Activated naive CD8-positive, alpha-beta T cell treated with anti-CD3 and anti-CD28 coated beads, Interleukin-2, amount 10 ng/mL, durations not matched to agents 7 days and 5 days (primary cell): ENCODE measurements around the gene KIF18B. TPM values are rescaled to one million over a fixed set of nuclear protein-coding genes. Genes with fewer than 3 reads are reported as not detected.

Source experiments
- ATAC-seq: fragments of 150-1000 bp; cut with Tn5 transposase; one replicate; pipeline ENCODE4 v1.10.0; 2021; ENCODE audit warnings: low read depth, moderate library complexity
- POLR2A ChIA-PET: fragments of 350-600 bp; sonication (Branson Sonifier 250); formaldehyde crosslinking; loops from one replicate; lab custom pipeline; 2021; ENCODE audit warnings: antibody characterized with exemption; lab: Charles Lee
- DNase-seq: peaks from one replicate; pipeline ENCODE4 v3.0.0; 2021
- H3K27ac Mint-ChIP-seq: one replicate; pipeline ENCODE4 v1.8.0; 2022; ENCODE audit warnings: mild to moderate bottlenecking, mixed read lengths
- H3K27me3 Mint-ChIP-seq: one replicate; pipeline ENCODE4 v1.8.0; 2022; ENCODE audit warnings: mild to moderate bottlenecking, moderate library complexity, mixed read lengths
- H3K36me3 Mint-ChIP-seq: one replicate; pipeline ENCODE4 v1.8.0; 2021; ENCODE audit warnings: mild to moderate bottlenecking, mixed read lengths
- H3K4me1 Mint-ChIP-seq: one replicate; pipeline ENCODE4 v1.8.0; 2021; ENCODE audit warnings: mixed read lengths
- H3K4me3 Mint-ChIP-seq: one replicate; pipeline ENCODE4 v1.8.0; 2022; ENCODE audit warnings: mild to moderate bottlenecking, moderate library complexity, mixed read lengths
- H3K9me3 Mint-ChIP-seq: one replicate; pipeline ENCODE4 v1.8.0; 2021; ENCODE audit warnings: mixed read lengths
- total RNA-seq, 2 experiments: library from RNA; stranded (reverse); gene quantifications; one replicate each; pipeline ENCODE4 v1.2.3, GENCODE V29; 2021

KIF18B gene
- total RNA-seq, 2 experiments from 2014 or later, result 66.7 to 70.5 TPM

DNA sequence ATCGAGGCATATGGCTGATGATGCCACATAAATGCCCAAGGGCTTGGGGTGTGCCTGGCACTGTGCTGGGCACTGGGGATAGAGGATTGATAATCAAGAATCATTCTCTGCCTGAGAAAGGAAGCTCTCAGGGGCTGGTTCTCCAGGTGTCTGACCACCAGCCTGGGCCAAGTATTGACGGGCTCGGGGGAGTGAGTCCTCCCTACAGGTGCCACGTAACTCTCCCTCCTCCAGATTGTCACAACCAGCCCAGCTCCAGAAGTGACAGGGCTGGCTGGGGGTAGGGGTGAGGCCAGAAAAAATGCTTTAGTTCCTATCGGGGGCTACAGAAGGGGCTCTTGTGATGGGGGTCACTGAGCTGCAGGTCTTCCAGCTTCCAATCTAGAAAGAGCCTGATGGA is 31.2 kb upstream of the KIF18B start:
- POLR2A ChIA-PET, result interaction anchor here (0.7 kb wide), 1 partner anchor 34 kb away, joined by 5 read pairs; no protein-coding TSS in a partner anchor
- H3K4me1 Mint-ChIP-seq, result no peaks in the 10 kb centered on the region
- H3K27me3 Mint-ChIP-seq, result peaks cover 40% of the 10 kb centered on the region
- peaks cover 2% of the 10 kb centered on the region for H3K36me3 Mint-ChIP-seq
- no peak overlapping the region for H3K27ac Mint-ChIP-seq
- ATAC-seq (no peak), DNase-seq (no peak)
- H3K9me3 Mint-ChIP-seq, result no peaks in the 10 kb centered on the region
- H3K4me3 Mint-ChIP-seq, result no peak overlapping the region

DNA sequence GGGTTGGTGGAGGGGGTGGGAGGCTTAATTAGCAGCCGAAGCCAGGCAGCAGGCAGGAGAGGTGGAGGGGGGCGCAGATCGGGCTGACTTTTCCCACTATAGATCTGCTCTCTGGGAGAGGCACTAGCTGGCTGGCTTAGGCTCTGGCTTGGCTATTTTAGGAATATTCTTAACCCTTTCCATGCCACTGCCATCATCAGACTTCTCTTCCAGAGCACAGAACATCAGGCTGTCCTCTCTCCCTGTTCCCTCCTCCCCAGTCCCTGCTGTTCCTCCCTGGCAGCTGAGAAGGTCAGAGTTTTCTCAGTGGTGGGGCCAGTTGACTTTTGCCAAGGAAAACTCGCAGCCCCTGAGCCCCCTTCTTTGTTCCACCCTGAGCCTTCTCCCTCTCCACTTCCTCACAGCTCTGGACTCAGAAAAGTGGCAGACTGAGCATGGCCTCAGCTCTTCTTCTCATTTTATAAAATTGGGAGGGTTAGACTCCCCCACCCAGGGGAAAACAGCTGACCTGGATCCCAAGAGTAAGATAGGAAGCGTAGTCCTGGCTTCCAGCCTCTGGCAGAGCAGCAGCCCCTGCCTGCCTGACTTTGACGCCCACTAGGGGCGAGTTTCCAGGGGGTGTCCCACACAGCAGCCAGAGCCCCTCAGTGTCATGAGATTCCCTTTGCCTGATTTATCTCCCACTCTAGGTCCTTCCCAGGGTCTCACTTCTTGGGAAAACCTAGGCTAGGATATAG is 30.4 kb upstream of the KIF18B start:
- peaks cover 2% of the 10 kb centered on the region for H3K36me3 Mint-ChIP-seq
- peaks cover 43% of the 10 kb centered on the region for H3K27me3 Mint-ChIP-seq
- no peak for ATAC-seq
- no peak for DNase-seq
- POLR2A ChIA-PET, result interaction anchor here (1.2 to 1.3 kb wide), 2 partner anchors 16 to 18 kb away, joined by 3 read pairs; no protein-coding TSS in a partner anchor
- H3K4me1 Mint-ChIP-seq, result no peaks in the 10 kb centered on the region
- no peak overlapping the region for H3K4me3 Mint-ChIP-seq
- H3K27ac Mint-ChIP-seq, result no peak overlapping the region
- H3K9me3 Mint-ChIP-seq, result no peaks in the 10 kb centered on the region

DNA sequence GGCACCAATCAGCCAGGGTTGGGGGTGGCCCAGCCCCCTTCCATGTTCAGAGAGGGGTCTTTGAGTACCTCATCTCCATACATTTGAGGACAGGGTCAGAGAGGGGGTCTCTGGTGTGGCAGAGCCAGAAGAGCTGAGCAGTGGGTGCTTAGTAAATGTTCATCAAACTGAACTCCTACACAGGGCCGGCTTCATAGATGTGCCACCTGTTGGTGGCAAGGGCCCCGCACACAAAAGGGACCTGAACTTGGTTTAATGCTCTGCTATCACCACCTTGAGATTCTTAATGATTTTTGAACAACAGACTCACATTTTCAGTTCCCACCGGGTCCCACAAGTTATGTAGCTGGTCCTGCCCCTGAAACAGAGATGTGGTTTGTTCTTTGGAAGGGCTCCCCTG is 29.5 kb upstream of the KIF18B start:
- peaks cover 49% of the 10 kb centered on the region for H3K27me3 Mint-ChIP-seq
- H3K4me3 Mint-ChIP-seq, result no peak overlapping the region
- ATAC-seq (peak; percentile 32), DNase-seq (no peak)
- peaks cover 2% of the 10 kb centered on the region for H3K4me1 Mint-ChIP-seq
- no peaks in the 10 kb centered on the region for H3K36me3 Mint-ChIP-seq
- no peaks in the 10 kb centered on the region for H3K9me3 Mint-ChIP-seq
- POLR2A ChIA-PET, result interaction anchor here (0.6 to 1.3 kb wide), 3 partner anchors 17 to 71 kb away, joined by 3 read pairs; no protein-coding TSS in a partner anchor
- H3K27ac Mint-ChIP-seq, result no peak overlapping the region

DNA sequence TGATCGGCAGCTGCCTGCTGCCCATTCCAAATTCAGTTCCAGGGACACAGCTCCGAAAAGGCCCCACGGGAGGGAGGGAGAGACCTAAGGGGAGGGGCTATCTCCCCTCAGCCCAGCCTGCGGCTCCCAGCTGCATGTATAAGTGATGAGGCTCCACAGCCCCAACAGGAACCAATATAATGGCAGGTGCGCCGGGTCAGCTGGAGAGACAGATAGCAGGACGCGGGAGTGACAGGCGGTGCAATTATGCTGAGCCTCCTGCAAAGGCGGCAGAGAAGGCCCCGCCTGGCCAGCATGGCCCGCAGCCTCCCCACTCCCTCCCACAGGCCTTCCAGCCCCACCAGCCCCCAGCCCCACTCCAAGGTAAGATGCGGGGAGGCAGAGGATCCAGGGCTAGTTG is 28.6 kb upstream of the KIF18B start:
- POLR2A ChIA-PET, result interaction anchor here (0.6 kb wide), 1 partner anchor 71 kb away, joined by 3 read pairs; no protein-coding TSS in a partner anchor
- Mint-ChIP-seq H3K36me3 (no peaks in the 10 kb centered on the region), H3K27ac (no peak overlapping the region), H3K4me1 (peaks cover 3% of the 10 kb centered on the region), H3K4me3 (no peak overlapping the region), H3K27me3 (peaks cover 54% of the 10 kb centered on the region), H3K9me3 (no peaks in the 10 kb centered on the region)
- ATAC-seq, result no peak
- no peak for DNase-seq

DNA sequence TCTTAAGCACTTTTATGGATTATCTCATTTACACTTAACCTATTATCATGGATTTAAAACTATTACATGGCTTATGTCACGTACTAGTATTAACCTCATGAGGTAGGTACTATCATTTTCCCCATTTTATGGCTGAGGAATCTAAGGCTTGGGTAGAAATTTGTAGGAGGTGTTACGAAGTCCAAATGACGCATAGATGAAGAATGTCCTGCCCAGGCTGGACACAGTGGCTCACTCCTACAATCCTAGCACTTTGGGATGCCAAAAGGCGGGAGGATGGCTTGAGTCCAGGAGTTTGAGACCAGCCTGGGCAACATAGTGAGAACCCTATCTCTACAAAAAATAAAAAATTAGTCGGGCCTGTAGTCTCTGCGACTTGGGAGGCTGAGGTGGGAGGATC is 25.4 kb upstream of the KIF18B start:
- ATAC-seq (no peak), DNase-seq (no peak)
- Mint-ChIP-seq H3K4me3 (no peak overlapping the region), H3K36me3 (no peaks in the 10 kb centered on the region), H3K9me3 (no peaks in the 10 kb centered on the region), H3K27me3 (peaks cover 68% of the 10 kb centered on the region), H3K4me1 (peaks cover 12% of the 10 kb centered on the region), H3K27ac (no peak overlapping the region)
- POLR2A ChIA-PET, result no interaction called here

DNA sequence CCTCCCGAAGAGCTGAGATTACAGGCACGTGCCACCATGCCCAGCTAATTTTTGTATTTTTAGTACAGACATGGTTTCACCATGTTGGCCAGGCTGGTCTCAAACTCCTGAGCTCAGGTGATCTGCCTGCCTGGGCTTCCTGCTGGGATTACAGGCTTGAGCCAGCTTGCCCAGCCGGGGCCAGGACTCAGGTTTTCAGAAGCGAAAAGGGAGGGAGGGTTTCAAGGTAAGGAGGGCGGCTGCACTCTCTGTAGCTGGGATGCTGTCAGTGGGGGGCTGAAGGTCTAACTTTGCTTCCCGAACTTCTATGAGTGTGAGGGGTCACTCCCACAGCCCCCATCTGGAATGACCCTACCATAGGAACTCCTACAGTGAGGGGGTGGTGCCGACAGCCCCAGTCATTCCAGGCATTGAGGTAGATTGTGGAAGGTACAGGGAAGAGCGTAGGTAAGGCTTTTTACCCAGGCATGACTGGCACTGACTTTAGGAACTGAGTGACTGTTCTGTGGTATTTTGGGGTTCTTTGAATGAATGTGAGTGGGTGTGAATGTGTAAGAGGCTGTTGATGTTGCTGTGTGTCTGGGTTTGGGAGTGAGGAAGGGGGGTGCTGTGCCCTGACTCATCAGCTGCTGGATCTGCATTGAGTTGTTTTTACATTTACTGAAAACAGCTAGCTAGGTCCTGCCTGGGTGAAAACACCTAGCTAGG is 24.4 kb upstream of the KIF18B start:
- DNase-seq (no peak), ATAC-seq (no peak)
- no peak overlapping the region for H3K27ac Mint-ChIP-seq
- H3K9me3 Mint-ChIP-seq, result no peaks in the 10 kb centered on the region
- H3K4me1 Mint-ChIP-seq, result peaks cover 13% of the 10 kb centered on the region
- H3K4me3 Mint-ChIP-seq, result no peak overlapping the region
- peaks cover 67% of the 10 kb centered on the region for H3K27me3 Mint-ChIP-seq
- POLR2A ChIA-PET, result interaction anchor here (1.6 kb wide), 1 partner anchor 16 kb away, joined by 4 read pairs; no protein-coding TSS in a partner anchor
- no peaks in the 10 kb centered on the region for H3K36me3 Mint-ChIP-seq

DNA sequence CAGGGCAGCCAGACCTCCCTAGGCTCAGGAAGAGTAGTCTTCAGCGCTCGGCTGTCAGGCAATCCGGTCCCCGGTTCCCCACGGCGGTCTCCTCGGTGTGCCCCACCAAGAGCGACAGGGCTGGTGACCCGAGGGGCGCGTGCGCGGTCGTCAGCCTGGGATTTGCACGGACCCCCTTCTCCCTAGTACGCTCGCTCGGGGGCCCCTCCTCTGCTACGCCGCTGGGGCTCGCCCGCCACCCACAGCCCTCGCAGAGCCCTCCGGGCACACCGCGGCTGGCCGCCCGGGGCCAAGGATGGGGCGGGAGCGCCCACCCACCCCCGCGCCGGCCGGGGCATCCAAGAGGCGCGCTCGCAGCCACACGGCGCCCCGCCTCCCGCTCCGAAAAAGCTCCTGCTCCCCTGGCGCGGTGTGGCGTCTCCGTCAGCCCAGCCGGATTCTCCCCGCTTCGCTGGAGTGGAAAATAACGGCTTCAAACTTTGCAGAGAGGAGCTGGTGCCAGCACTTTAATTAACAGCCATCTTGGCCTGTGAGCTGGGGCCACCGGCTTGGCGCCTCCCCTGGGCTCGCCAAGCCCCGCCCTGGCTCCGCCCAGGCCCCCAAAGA is 22.7 kb upstream of the KIF18B start:
- peak; percentile 46 for DNase-seq
- POLR2A ChIA-PET, result interaction anchor here (0.5 to 1.6 kb wide), 2 partner anchors 17 to 240 kb away, joined by 3 to 4 read pairs; no protein-coding TSS in a partner anchor

DNA sequence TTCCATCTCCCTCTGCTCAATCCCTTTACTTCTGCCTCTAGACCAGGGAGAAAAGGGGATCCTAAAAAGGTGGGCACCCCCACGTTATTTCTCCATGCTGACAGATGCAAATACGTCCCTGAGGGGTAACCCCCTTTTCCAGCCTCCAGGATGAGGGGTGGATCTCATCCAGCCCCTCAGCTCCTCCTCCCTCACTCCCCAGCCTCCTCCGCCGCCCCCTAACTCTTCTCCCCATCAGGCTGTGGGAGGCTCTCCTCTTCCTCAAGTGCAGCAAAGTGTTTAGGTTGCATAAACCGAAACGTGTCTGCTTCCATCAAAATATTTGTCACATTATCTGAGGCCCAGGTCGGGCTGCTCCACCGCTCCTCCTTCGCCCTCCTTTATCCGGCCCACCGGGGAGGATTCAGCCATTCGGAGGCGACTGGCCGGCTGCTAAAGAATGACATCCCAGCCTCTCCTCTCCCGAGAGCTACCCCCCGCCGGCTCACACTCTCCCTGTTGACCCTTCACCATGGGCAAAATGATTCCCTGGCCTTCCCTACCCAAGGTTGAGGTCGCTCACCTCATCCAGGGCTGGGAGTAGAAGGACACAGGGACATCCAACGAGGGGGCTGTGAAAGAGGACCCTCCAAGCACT is 21.7 kb upstream of the KIF18B start:
- Mint-ChIP-seq H3K27me3 (peaks cover 79% of the 10 kb centered on the region), H3K4me3 (peak overlapping the region; percentile 80), H3K36me3 (no peaks in the 10 kb centered on the region), H3K4me1 (peaks cover 16% of the 10 kb centered on the region), H3K9me3 (no peaks in the 10 kb centered on the region), H3K27ac (no peak overlapping the region)
- no peak for ATAC-seq
- DNase-seq, result no peak
- POLR2A ChIA-PET, result interaction anchor here (0.9 to 1.4 kb wide), 3 partner anchors 22 to 179 kb away, joined by 3 to 6 read pairs (median 3); partner anchors contain the start of genes HEXIM1, KIF18B and NMT1

More for the DNA sequence above, 22.7 kb upstream of the KIF18B start:
- H3K9me3 Mint-ChIP-seq, result no peaks in the 10 kb centered on the region
- H3K4me3 Mint-ChIP-seq, result peak overlapping the region; percentile 58
- no peak for ATAC-seq
- H3K4me1 Mint-ChIP-seq, result peaks cover 16% of the 10 kb centered on the region
- no peak overlapping the region for H3K27ac Mint-ChIP-seq
- no peaks in the 10 kb centered on the region for H3K36me3 Mint-ChIP-seq
- peaks cover 70% of the 10 kb centered on the region for H3K27me3 Mint-ChIP-seq

DNA sequence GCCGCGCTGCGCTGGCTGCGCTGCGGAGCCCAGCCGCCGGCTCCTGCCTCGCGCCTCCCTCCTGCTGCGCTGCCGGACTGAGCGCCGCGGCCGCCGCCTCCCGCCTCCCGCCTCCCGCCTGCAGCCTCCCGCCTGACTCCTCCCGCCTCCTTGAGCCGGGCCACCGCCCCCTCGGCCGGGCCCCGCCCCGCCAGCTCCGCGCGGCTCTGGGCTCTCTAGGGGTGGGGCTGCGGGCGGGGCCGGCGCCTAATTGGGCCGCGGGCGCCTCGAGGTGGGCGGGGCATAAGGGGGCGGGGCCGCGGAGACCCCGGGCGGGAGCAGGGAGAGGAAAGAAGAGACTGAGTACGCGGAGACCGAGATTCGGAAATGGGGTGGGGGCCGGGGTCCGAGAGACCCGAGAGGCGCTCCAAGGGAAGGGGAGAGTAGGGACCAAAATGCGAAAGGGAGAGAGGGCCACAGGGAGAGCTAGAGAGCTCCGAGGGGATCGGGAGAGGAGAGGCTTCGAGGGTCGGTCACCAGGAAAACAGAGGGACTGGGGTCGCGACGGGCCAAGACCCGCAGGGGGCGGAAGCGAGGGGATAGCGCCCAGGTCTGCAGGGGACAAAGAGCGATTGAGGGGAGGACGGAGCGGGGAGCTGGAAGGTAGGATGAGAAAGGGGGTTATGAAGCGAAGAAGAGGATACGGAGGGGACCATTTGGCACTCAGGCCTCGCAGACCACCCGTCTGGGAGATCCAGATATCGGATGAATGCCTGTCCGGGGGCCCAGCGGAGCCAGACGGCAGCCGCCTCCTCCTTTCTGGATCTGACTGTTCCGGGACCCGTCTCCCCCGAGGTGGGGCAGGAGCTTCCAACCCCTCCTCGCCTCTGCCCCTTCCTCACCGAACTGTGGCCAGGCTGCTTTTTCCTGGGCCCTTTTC is 20.9 kb upstream of the KIF18B start, which contains the start of gene C1QL1:
Gene C1QL1, minus strand, starts transcription at position 79 of the 919 bp plus-strand sequence. CDS start 255 bp downstream, outside the sequence.
- Mint-ChIP-seq H3K27ac (no peak within 1 kb of the TSS), H3K4me3 (peak within 1 kb of the TSS; percentile 80), H3K27me3 (peaks cover 77% of the 10 kb centered on the region), H3K4me1 (peaks cover 16% of the 10 kb centered on the region), H3K36me3 (no peaks in the 10 kb centered on the region), H3K9me3 (no peaks in the 10 kb centered on the region)
- POLR2A ChIA-PET, result interaction anchor here (0.5 to 1.4 kb wide), 5 partner anchors 21 to 624 kb away, joined by 3 to 6 read pairs (median 3); partner anchors contain the start of genes HEXIM1, HEXIM2, KIF18B and NMT1
- ATAC-seq (peak; percentile 97), DNase-seq (peak; percentile 92)

DNA sequence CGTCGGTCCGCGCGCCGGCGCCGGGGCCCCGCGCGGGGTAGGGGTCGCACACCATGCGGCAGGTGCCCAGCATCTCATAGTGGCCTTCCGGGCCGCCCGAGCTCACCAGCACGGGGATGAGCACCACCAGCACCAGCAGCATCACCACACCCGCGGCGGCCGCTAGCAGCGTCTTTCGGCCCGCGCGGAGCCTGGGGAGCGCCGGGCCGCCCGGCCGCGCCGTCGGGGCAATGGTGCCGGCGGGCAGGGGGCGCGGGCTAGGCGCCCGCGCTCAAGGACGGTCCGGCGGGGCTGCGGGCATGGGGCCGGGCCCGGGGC is 20.3 kb upstream of the KIF18B start:
- DNase-seq (no peak), ATAC-seq (peak; percentile 6)
- Mint-ChIP-seq H3K27me3 (peaks cover 82% of the 10 kb centered on the region), H3K4me3 (no peak overlapping the region), H3K9me3 (no peaks in the 10 kb centered on the region), H3K4me1 (peaks cover 16% of the 10 kb centered on the region), H3K27ac (no peak overlapping the region), H3K36me3 (no peaks in the 10 kb centered on the region)
- POLR2A ChIA-PET, result interaction anchor here (0.5 to 1.4 kb wide), 4 partner anchors 21 to 624 kb away, joined by 3 to 6 read pairs (median 3); partner anchors contain the start of genes HEXIM1, HEXIM2 and KIF18B

DNA sequence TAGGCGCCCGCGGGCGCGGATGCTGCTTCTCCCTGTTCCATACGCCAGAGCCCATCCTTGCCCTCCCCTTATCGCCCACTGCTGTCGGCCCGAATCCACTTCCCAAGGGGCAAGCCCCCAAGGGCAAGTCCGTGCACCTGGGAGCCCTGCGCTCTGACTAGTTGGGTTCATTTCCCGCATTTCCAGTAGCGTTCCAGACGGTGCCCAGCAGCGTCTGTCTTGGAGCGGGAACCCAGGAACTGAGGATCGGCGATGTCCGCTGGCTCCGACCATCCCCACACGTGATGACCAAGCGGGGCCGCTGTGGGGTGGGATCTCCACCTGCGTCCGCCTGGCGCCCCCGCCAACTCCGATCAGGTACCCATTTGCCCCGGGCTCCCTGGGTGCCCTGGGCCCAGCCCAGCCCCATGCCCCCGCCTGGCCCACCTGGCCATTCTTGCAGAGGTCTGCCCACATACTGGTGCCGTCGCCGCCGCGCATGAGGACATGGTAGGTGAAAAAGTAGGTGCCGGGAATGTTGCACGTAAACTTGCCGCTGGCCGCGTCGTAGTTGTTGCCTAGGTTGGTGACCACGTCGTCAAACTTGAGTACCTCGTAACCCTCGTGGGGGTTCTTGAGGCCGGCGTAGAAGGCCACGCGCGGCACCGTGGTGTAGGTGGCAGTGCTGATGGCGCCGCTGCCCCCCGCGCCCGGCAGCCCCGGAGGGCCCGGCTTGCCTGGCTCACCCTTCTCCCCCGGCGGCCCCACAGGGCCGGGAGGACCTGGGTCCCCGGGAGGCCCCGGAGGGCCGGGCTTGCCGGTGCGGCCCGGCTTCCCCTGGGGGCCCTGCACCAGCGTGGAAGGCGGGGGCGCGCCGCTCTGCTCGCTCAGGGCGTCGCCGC is 19.7 kb upstream of the KIF18B start:
- H3K27ac Mint-ChIP-seq, result no peak overlapping the region
- ATAC-seq (no peak), DNase-seq (no peak)
- H3K9me3 Mint-ChIP-seq, result no peaks in the 10 kb centered on the region
- POLR2A ChIA-PET, result interaction anchor here (1.4 kb wide), 1 partner anchor 194 kb away, joined by 3 read pairs; the partner anchor contains the start of gene HEXIM2
- peaks cover 16% of the 10 kb centered on the region for H3K4me1 Mint-ChIP-seq
- peaks cover 80% of the 10 kb centered on the region for H3K27me3 Mint-ChIP-seq
- H3K4me3 Mint-ChIP-seq, result no peak overlapping the region
- no peaks in the 10 kb centered on the region for H3K36me3 Mint-ChIP-seq
